HG03060 (cell line): ENCODE measurements around the gene WDR26.
"Not testable (repeated sequence)": the region's sequence is repeated elsewhere in the genome, so short reads cannot be mapped to it uniquely, and the experiment has no call there.

Source experiments
- ATAC-seq: cut with Tn5 transposase; IDR thresholded peaks from one replicate; pipeline ENCODE4 v1.9.1; 2021; ENCODE audit warnings: low read depth, moderate number of reproducible peaks; ENCODE audit not compliant: unreplicated experiment

Gene WDR26

GRCh38 chr1:224353975-224354925 lies 80.3 kb downstream of the WDR26 start:
- no peak for ATAC-seq

DNA sequence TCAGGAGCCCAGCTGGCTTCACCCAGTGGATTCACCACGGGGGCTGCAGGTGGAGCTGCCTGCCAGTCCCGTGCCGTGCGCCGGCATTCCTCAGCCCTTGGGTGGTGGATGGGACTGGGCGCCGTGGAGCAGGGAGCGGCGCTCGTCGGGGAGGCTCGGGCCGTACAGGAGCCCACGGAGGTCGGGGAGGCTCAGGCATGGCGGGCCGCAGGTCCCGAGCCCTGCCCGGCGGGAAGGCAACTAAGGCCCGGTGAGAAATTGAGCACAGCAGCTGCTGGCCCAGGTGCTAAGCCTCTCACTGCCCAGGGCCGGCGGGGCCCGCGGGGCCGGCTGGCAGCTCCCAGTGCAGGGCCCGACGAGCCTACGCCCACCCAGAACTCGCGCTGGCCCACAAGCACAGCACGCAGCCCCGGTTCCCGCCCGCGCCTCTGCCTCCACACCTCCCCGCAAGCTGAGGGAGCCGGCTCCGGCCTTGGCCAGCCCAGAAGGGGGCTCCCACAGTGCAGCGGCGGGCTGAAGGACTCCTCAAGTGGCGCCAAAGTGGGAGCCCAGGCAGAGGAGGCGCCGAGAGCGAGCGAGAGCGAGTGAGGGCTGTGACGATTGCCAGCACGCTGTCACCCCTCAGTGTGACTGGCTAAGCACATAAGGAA lies 82.0 kb downstream of the WDR26 start:
- ATAC-seq, result not testable (repeated sequence)

- ATAC-seq, result not testable (repeated sequence)
These were observed 84.9 kb downstream of the WDR26 start for GRCh38 chr1:224349716-224350115.

DNA sequence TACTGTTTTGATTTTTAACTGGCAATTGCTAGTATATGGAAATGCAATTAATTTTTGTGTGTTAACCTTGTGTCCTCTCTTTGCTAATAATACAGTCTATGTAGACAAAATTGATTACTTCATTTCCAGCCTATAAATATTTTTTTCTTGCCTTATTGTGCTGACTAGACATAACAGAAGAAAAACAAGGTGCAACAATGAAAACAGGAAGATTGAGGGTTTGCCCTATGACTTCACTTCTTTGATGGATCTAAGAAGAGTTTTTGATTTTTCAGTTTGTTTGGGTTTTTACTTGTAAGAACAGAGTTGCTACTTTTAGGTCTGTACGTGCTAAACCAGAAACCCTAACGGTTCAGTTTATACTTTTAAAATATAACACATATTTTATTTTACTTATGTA lies 86.5 kb downstream of the WDR26 start:
- no peak for ATAC-seq

DNA sequence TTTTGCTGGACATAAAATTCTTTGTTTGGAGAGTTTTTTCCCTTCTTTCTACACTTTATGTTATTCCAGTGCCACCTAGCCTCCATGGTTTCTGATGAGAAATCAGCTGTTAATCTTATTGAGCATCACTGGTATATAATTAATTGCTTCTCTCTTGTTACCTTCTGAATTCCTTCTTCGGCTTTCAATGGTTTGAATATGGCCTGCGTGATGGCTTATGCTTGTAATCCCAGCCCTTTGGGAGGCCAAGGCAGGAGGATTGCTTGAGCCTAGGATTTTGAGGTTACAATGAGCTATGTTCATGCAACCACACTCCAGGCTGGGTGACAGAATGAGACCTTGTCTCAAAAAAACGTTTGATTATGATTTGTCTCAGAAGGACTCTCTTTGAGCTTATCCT lies 90.9 kb downstream of the WDR26 start:
- ATAC-seq, result no peak

- not testable (repeated sequence) for ATAC-seq
These were observed 93.9 kb downstream of the WDR26 start for GRCh38 chr1:224340453-224341384.

DNA sequence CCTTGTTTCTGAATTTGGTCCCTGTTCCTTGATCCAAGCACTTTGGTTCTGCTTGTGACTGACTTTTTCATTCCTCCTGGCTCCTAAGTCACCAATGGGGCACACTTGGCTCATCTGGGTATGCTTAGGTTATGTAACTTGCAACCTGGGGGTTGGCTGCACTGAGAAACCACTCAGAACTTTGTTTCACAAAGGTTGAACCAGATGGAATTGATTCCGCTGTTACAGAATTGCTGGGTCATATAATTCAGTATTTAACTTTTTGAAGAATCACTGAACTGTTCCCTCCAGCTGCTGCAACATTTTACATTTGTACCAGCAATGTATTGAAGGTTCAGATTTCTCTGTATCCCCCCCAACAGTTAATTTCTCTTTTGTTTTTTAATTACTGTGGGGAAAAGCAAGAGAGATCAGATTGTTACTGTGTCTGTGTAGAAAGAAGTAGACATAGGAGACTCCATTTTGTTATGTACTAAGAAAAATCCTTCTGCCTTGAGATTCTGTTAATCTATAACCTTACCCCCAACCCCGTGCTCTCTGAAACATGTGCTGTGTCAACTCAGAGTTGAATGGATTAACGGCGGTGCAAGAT lies 95.1 kb downstream of the WDR26 start:
- ATAC-seq, result no peak

DNA sequence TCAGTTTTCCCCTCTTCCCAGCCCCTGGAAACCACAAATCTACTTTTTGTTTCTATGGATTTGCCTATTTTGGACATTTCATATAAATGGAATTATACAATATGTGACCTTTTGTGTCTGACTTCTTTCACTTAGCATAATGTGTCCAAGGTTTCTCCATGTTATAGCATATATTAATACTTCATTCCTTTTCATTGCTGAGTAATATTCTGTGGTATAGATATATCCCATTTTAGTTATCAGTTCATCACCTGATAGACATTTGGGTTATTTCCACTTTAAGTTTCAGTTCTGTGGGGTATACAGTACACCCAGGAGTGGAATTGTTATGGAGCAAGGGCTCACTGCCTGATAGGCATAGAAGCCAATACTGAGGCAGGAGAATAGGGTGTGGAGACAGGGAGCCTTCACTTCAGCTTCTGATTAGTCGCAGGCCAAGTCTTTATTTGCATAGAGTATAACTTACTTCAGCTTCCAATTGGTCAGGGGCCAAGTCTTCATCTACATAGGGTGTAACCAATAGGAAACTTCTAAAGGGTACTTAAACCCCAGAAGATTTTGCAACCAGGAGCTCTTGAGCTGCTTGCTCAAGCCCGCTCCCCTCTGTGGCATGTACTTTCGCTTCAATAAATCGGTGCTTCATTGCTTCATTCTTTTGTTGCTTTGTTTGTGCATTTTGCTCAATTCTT lies 96.3 kb downstream of the WDR26 start:
- no peak for ATAC-seq
